GM12891 (cell line): Measurements from ENCODE around the gene OR6B1.

Experiments
- PAX5 ChIP-seq: IDR thresholded peaks from 2 replicates; pipeline ENCODE4 v1.6.1; 2011; ENCODE audit warnings: low read length, moderate library complexity, mild to moderate bottlenecking; ENCODE audit not compliant: insufficient read depth, severe bottlenecking
- POLR2A ChIP-seq: IDR thresholded peaks from 2 replicates; pipeline ENCODE4 v1.6.1; 2011; ENCODE audit warnings: low read depth, low read length, control low read depth
- POLR2AphosphoS5 ChIP-seq: IDR thresholded peaks from 2 replicates; pipeline ENCODE4 v1.6.1; 2011; ENCODE audit warnings: low read depth, low read length, control low read depth
- POU2F2 ChIP-seq: IDR thresholded peaks from 2 replicates; pipeline ENCODE4 v1.6.1; 2011; ENCODE audit warnings: low read depth, mild to moderate bottlenecking, control low read depth, low read length, moderate library complexity
- SPI1 ChIP-seq: IDR thresholded peaks from 2 replicates; pipeline ENCODE4 v1.6.1; 2011; ENCODE audit warnings: low read depth, low read length, control low read depth
- TAF1 ChIP-seq: IDR thresholded peaks from 2 replicates; pipeline ENCODE4 v1.6.1; 2011; ENCODE audit warnings: low read depth, low read length, control low read depth

DNA sequence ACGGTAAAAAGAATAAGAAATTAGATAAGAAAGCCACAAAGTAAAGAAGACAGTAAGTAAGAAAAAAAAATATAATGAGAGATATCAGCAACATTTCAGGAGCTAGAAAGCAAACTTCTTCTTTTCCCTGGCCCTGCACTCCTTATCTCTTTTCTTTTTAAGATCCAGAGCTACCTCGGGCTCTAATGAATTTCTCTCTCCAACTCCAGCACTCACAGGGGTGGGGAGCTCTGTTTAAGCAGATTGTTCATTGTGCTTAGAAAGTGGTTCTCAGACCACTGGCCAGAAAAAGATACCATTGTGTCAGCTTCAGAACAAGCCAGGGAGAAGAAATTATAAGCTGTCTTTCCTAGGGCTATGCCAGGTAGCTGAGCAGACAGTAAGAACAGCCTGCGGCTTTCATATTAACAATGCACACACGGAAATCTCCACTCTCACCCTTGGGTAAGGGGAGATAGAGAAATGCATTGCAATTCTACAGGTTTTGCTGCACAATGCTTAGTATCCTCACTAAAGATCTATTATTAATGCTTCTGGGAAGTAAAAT lies 26.2 kb upstream of the OR6B1 start:
- TF ChIP-seq TAF1 = no peak
- no peak for TF ChIP-seq POLR2AphosphoS5
- no peak for TF ChIP-seq POLR2A
- TF ChIP-seq POU2F2 = no peak
- TF ChIP-seq SPI1 = no peak
- no peak for TF ChIP-seq PAX5
